PC-3 (cell line): ENCODE measurements around the gene ANK2. TPM values are rescaled to one million over a fixed set of nuclear protein-coding genes. Genes with fewer than 3 reads are reported as not detected.

Experiments
- ATAC-seq: fragments of 200-7000 bp; cut with Tn5 transposase; 2 replicates; pipeline ENCODE4 v1.9.1; 2020; ENCODE audit warnings: mild to moderate bottlenecking, moderate library complexity
- BruUV-seq: library from RNA; stranded (reverse); fragments of 400-500 nt; replicated peaks from 2 replicates; lab custom pipeline; 2021; lab: Mats Ljungman, UMichigan
- CTCF ChIA-PET: fragments of 300-600 bp; sonication (Branson Sonifier 250); formaldehyde crosslinking; loops from one replicate; lab custom pipeline; 2022; ENCODE audit warnings: antibody characterized with exemption; lab: Charles Lee
- POLR2A ChIA-PET: fragments of 300-600 bp; sonication (Branson Sonifier 250); formaldehyde crosslinking; loops from one replicate; lab custom pipeline; 2022; ENCODE audit warnings: antibody characterized with exemption; ENCODE audit not compliant: unreplicated experiment; lab: Charles Lee
- DNase-seq: peaks from one replicate; pipeline ENCODE4 v3.0.0-alpha.2; 2015
- H2AFZ ChIP-seq: fragments of 300-600 bp; sonication (generic); 2 replicates; pipeline ENCODE4 v1.6.0; 2016; ENCODE audit warnings: antibody characterized with exemption, low read length
- H3F3A ChIP-seq: fragments of 300-600 bp; sonication (generic); one replicate; pipeline ENCODE4 v1.6.0; 2017; ENCODE audit warnings: antibody characterized with exemption, low read length, control low read depth, mild to moderate bottlenecking; ENCODE audit not compliant: unreplicated experiment
- H3K27ac ChIP-seq: fragments of 300-600 bp; sonication (generic); 2 replicates; pipeline ENCODE4 v1.5.1; 2016; ENCODE audit warnings: mild to moderate bottlenecking, low read length
- H3K27me3 ChIP-seq: fragments of 300-600 bp; sonication (generic); 2 replicates; pipeline ENCODE4 v1.6.1; 2016; ENCODE audit warnings: low read length, mixed read lengths
- H3K36me3 ChIP-seq: fragments of 300-600 bp; sonication (generic); 2 replicates; pipeline ENCODE4 v1.6.1; 2016; ENCODE audit warnings: low read depth, mixed run types, low read length, mixed read lengths
- H3K4me1 ChIP-seq: fragments of 300-600 bp; sonication (generic); 2 replicates; pipeline ENCODE4 v1.5.1; 2016; ENCODE audit warnings: low read length; ENCODE audit not compliant: insufficient read depth
- H3K4me2 ChIP-seq: fragments of 300-600 bp; sonication (generic); 2 replicates; pipeline ENCODE4 v1.6.0; 2016; ENCODE audit warnings: low read length
- H3K4me3 ChIP-seq: fragments of 300-600 bp; sonication (generic); 2 replicates; pipeline ENCODE4 v1.5.1; 2016; ENCODE audit warnings: mild to moderate bottlenecking, low read length, mixed read lengths
- H3K79me2 ChIP-seq: fragments of 300-600 bp; sonication (generic); 2 replicates; pipeline ENCODE4 v1.6.1; 2017; ENCODE audit warnings: low read length, mixed read lengths
- H3K9ac ChIP-seq: fragments of 300-600 bp; sonication (generic); 2 replicates; pipeline ENCODE4 v1.6.0; 2016; ENCODE audit warnings: mild to moderate bottlenecking, low read length
- H3K9me2 ChIP-seq: fragments of 300-600 bp; sonication (generic); replicated peaks from 2 replicates; pipeline ENCODE4 v1.6.1; 2016; ENCODE audit warnings: mixed run types, low read length, mixed read lengths
- H3K9me3 ChIP-seq: fragments of 300-600 bp; sonication (generic); 2 replicates; pipeline ENCODE4 v1.6.1; 2016; ENCODE audit warnings: low read length, mixed read lengths
- H4K20me1 ChIP-seq: fragments of 300-600 bp; sonication (generic); 2 replicates; pipeline ENCODE4 v1.6.1; 2016; ENCODE audit warnings: low read length, mixed read lengths
- EZH2 ChIP-seq: fragments of 300-600 bp; sonication (generic); IDR thresholded peaks from one replicate; pipeline ENCODE4 v1.6.1; 2017; ENCODE audit warnings: antibody characterized with exemption, mild to moderate bottlenecking, low read length; ENCODE audit not compliant: unreplicated experiment
- EZH2phosphoT487 ChIP-seq: fragments of 300-600 bp; sonication (generic); IDR thresholded peaks from 2 replicates; pipeline ENCODE4 v1.6.1; 2018; ENCODE audit warnings: mild to moderate bottlenecking, antibody characterized with exemption, low read length, borderline replicate concordance
- intact Hi-C: fragments of 100-400 bp; cut with micrococcal nuclease; formaldehyde crosslinking; loops from 2 replicates; pipeline ENCODE4 v1.9.0; 2023
- total RNA-seq: library from RNA; depleted of rRNA; stranded (reverse); fragments of >200 nt; gene quantifications from 2 replicates; pipeline ENCODE4 v1.2.3, GENCODE V29; 2014
- TF ChIP-seq, protein P1 (sequence below): fragments of 300-600 bp; sonication (generic); conservative IDR thresholded peaks from 2 replicates; pipeline ENCODE4 v1.5.1; 2017; ENCODE audit warnings: antibody characterized with exemption, low read depth, mild to moderate bottlenecking, low read length

The ANK2 gene
- total RNA-seq, 1 experiment from 2014 or later = 1.8 TPM

DNA sequence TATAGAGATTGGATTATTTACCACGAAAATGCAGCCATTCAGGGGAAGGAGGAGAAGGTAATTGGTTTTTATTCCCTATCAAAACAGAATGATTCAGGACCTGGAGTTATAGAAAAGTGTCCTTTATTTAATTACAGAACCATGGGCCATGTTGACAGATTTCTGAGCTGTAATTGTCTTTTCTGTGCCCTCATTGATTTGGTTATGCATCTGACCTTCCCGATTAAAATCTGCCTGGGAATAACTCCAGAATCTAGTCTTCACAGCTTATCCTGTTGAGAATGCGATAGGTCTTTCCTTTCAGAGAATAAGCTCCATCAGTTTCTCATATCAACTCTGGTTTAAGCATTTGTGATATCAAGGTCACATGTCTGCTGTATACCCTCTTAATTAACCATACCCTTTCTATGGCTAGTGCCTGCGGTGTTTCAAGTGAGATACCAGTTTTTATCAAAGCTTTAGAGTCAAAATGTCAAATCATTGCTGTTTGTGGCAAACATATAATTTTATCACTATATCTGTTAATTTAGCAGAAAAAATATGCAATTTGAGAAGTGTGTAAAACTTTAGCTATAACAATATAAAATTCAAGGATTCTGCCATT lies 37.2 kb upstream of the ANK2 start:
- Histone ChIP-seq H3K27me3 (no peaks in the 10 kb centered on the region), H3K4me2 (no peak overlapping the region), H3K9me2 (no peaks in the 10 kb centered on the region), H3K36me3 (no peaks in the 10 kb centered on the region), H4K20me1 (no peaks in the 10 kb centered on the region), H3K79me2 (no peaks in the 10 kb centered on the region), H3K4me1 (no peaks in the 10 kb centered on the region), H3K9ac (no peak overlapping the region), H3K27ac (no peak overlapping the region), H3K4me3 (no peak overlapping the region), H3F3A (no peaks in the 10 kb centered on the region), H3K9me3 (no peaks in the 10 kb centered on the region), H2AFZ (no peak overlapping the region)
- POLR2A ChIA-PET = no interaction called here
- no peak for TF ChIP-seq EZH2
- ATAC-seq (no peak), DNase-seq (no peak)
- CTCF ChIA-PET = no interaction called here
- BruUV-seq = no TSS peak
- intact Hi-C loops = no loop called here

DNA sequence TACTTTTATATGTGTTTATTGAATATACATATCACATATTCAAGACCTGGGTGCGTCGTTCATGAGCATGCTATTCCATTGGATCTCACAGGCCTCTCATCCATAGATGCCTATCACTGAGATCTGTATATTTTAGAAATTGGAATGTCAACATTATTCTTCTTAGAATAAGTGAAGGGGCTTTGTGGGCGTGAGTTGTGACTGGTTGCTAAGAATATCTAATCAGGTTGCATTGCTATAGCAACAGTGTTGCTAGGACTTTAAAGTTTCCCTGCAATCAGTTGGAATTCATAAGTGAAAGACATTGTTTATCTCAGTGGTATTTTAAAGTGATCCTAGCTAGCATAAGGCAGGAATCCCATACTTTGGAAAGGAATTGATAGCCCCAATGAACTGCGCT lies 36.7 kb upstream of the ANK2 start:
- no peak overlapping the region for H3K9ac ChIP-seq
- BruUV-seq = no TSS peak

DNA sequence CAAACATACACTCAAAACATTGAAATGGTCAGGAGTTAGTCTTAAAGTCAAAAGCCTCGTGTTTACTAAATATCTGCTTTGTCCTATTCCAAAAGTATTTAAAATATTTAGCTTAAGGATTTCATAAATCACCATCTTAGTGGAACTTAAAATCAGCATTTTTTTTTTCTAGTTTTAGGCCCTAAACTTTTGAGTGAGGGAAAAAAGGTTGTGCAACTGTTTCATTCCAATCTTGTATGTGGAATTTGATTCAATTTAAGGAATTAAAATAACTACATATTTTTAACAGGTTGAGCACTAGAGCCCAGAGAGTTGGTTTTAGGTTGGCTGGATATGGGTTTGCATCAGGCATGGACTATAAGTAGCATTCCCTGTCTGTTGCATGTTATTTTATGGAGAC lies 35.7 kb upstream of the ANK2 start:
- BruUV-seq = no TSS peak
- CTCF ChIA-PET = no interaction called here
- POLR2A ChIA-PET = no interaction called here

More for the DNA sequence above, 36.7 kb upstream of the ANK2 start:
- no peaks in the 10 kb centered on the region for H3K27me3 ChIP-seq
- no peak for ATAC-seq
- no peaks in the 10 kb centered on the region for H3K79me2 ChIP-seq
- no peaks in the 10 kb centered on the region for H3K9me3 ChIP-seq
- no peaks in the 10 kb centered on the region for H3K9me2 ChIP-seq
- no peak overlapping the region for H2AFZ ChIP-seq
- H3K4me2 ChIP-seq = no peak overlapping the region
- H4K20me1 ChIP-seq = no peaks in the 10 kb centered on the region
- intact Hi-C loops = no loop called here
- H3K27ac ChIP-seq = no peak overlapping the region
- H3K4me1 ChIP-seq = no peaks in the 10 kb centered on the region
- ChIA-PET POLR2A (no interaction called here), CTCF (no interaction called here)
- no peak for DNase-seq
- no peaks in the 10 kb centered on the region for H3K36me3 ChIP-seq
- TF ChIP-seq EZH2 (no peak), EZH2phosphoT487 (no peak)
- TF ChIP-seq, protein P1, sequence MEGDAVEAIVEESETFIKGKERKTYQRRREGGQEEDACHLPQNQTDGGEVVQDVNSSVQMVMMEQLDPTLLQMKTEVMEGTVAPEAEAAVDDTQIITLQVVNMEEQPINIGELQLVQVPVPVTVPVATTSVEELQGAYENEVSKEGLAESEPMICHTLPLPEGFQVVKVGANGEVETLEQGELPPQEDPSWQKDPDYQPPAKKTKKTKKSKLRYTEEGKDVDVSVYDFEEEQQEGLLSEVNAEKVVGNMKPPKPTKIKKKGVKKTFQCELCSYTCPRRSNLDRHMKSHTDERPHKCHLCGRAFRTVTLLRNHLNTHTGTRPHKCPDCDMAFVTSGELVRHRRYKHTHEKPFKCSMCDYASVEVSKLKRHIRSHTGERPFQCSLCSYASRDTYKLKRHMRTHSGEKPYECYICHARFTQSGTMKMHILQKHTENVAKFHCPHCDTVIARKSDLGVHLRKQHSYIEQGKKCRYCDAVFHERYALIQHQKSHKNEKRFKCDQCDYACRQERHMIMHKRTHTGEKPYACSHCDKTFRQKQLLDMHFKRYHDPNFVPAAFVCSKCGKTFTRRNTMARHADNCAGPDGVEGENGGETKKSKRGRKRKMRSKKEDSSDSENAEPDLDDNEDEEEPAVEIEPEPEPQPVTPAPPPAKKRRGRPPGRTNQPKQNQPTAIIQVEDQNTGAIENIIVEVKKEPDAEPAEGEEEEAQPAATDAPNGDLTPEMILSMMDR = no peak
- no peaks in the 10 kb centered on the region for H3F3A ChIP-seq
- no peak overlapping the region for H3K4me3 ChIP-seq

More for the DNA sequence above, 35.7 kb upstream of the ANK2 start:
- H3K9me3 ChIP-seq = no peaks in the 10 kb centered on the region
- H3K79me2 ChIP-seq = no peaks in the 10 kb centered on the region
- intact Hi-C loops = no loop called here
- no peaks in the 10 kb centered on the region for H3K27me3 ChIP-seq
- H3K36me3 ChIP-seq = no peaks in the 10 kb centered on the region
- no peak overlapping the region for H2AFZ ChIP-seq
- H4K20me1 ChIP-seq = no peaks in the 10 kb centered on the region
- H3K27ac ChIP-seq = no peak overlapping the region
- DNase-seq (no peak), ATAC-seq (no peak)
- H3K4me2 ChIP-seq = no peak overlapping the region
- TF ChIP-seq EZH2phosphoT487 (no peak), EZH2 (no peak)
- TF ChIP-seq, protein P1 = no peak
- no peak overlapping the region for H3K4me3 ChIP-seq
- H3K9me2 ChIP-seq = no peaks in the 10 kb centered on the region
- H3F3A ChIP-seq = no peaks in the 10 kb centered on the region
- H3K4me1 ChIP-seq = no peaks in the 10 kb centered on the region
- no peak overlapping the region for H3K9ac ChIP-seq
